ENCODE data around the gene FBXO5.

The FBXO5 gene

GRCh38 chr6:152957796-152958195 is 25.0 kb downstream of the FBXO5 start:
- Histone ChIP-seq H3K9me3 (ENCODE audit: insufficient read depth, low read depth, low read length) (no peaks in the 10 kb centered on the region), H3K79me2 (ENCODE audit: insufficient read depth, low read length) (no peaks in the 10 kb centered on the region), H4K20me1 (ENCODE audit: insufficient read depth, low read length, poor library complexity, severe bottlenecking) (no peaks in the 10 kb centered on the region), H3K4me2 (ENCODE audit: low read depth, low read length, poor library complexity, severe bottlenecking) (no peak overlapping the region), H3K4me3 (ENCODE audit: low read length, poor library complexity, severe bottlenecking) (no peak overlapping the region), H3K4me1 (ENCODE audit: insufficient read depth, low read length, poor library complexity, severe bottlenecking) (no peaks in the 10 kb centered on the region), H2AFZ (ENCODE audit: low read length) (no peak overlapping the region), H3K9ac (ENCODE audit: low read depth, low read length, poor library complexity, severe bottlenecking) (no peak overlapping the region), H3K36me3 (ENCODE audit: insufficient read depth, low read length) (no peaks in the 10 kb centered on the region), H3F3A (ENCODE audit: low read depth) (no peaks in the 10 kb centered on the region), H3K9me2 (replicated peaks; ENCODE audit: low read depth, low read length) (no peaks in the 10 kb centered on the region), H3K27me3 (ENCODE audit: insufficient read depth, low read length, poor library complexity, severe bottlenecking) (no peaks in the 10 kb centered on the region)
- TF ChIP-seq EZH2phosphoT487 (IDR thresholded peaks at IDR 0.05; ENCODE audit: borderline replicate concordance) = no peak
- TF ChIP-seq, protein P1, sequence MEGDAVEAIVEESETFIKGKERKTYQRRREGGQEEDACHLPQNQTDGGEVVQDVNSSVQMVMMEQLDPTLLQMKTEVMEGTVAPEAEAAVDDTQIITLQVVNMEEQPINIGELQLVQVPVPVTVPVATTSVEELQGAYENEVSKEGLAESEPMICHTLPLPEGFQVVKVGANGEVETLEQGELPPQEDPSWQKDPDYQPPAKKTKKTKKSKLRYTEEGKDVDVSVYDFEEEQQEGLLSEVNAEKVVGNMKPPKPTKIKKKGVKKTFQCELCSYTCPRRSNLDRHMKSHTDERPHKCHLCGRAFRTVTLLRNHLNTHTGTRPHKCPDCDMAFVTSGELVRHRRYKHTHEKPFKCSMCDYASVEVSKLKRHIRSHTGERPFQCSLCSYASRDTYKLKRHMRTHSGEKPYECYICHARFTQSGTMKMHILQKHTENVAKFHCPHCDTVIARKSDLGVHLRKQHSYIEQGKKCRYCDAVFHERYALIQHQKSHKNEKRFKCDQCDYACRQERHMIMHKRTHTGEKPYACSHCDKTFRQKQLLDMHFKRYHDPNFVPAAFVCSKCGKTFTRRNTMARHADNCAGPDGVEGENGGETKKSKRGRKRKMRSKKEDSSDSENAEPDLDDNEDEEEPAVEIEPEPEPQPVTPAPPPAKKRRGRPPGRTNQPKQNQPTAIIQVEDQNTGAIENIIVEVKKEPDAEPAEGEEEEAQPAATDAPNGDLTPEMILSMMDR (conservative IDR thresholded peaks at IDR 0.05; ENCODE audit: low read length) = no peak

DNA sequence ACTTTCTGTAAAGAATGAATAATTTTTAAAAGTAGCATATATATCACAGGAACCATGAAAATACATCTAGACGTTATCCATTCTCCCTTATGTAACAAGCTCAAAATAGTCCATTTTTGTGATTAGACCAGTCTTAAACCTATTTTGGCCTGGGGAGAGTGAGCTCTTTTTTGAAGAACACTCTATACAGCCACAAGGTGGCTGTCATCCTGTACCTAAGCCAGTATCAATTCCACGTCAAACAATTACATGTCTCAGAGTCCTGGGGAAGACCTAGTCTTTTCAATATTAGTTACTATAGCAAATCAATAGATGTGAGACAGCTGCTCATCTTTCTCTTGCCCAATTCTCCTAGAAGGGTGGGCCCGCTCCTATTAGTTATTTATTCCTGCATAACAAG is 28.4 kb downstream of the FBXO5 start:
- Histone ChIP-seq H2AFZ (ENCODE audit: low read length) (no peak overlapping the region), H3K9ac (ENCODE audit: low read depth, low read length, poor library complexity, severe bottlenecking) (no peak overlapping the region), H3K4me2 (ENCODE audit: low read depth, low read length, poor library complexity, severe bottlenecking) (no peak overlapping the region), H3K9me2 (replicated peaks; ENCODE audit: low read depth, low read length) (no peaks in the 10 kb centered on the region), H3K4me3 (ENCODE audit: low read length, poor library complexity, severe bottlenecking) (no peak overlapping the region), H3K4me1 (ENCODE audit: insufficient read depth, low read length, poor library complexity, severe bottlenecking) (peaks cover 6% of the 10 kb centered on the region), H3K36me3 (ENCODE audit: insufficient read depth, low read length) (no peaks in the 10 kb centered on the region), H3K79me2 (ENCODE audit: insufficient read depth, low read length) (no peaks in the 10 kb centered on the region), H3K9me3 (ENCODE audit: insufficient read depth, low read depth, low read length) (no peaks in the 10 kb centered on the region), H4K20me1 (ENCODE audit: insufficient read depth, low read length, poor library complexity, severe bottlenecking) (no peaks in the 10 kb centered on the region), H3F3A (ENCODE audit: low read depth) (no peaks in the 10 kb centered on the region), H3K27me3 (ENCODE audit: insufficient read depth, low read length, poor library complexity, severe bottlenecking) (no peaks in the 10 kb centered on the region)
- TF ChIP-seq, protein P1 (conservative IDR thresholded peaks at IDR 0.05; ENCODE audit: low read length) = peak; percentile 36
- no peak for TF ChIP-seq EZH2phosphoT487 (IDR thresholded peaks at IDR 0.05; ENCODE audit: borderline replicate concordance)

DNA sequence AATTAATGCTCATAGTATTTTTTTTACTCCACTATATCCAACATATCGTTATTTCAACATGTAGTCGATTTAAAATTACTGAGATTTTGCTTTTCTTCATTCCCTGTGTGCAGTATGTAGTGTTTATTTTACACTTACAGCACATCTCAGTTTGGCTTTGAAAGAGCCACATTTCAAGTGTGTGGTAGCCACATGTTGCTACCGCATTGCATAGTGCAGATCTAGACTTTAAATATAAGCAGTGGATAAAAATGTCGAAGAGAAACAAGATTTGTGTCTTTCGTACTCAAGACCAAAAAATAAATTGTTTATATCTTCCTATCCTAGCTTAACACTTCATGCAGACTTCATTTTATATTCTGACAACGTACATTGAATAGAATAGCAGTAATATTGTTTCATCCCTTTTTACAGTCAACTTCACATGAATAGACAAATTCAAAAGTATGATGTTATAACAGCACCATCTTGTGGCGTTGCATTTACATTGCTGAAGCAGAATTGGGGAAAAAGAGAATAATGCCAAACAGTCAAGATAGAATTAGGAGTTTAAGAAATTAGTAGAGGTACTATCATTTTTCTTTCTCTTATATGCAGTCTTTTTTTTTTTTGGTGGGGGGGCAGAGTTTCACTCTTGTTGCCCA is 29.9 kb downstream of the FBXO5 start:
- Histone ChIP-seq H3F3A (ENCODE audit: low read depth) (no peaks in the 10 kb centered on the region), H3K27me3 (ENCODE audit: insufficient read depth, low read length, poor library complexity, severe bottlenecking) (no peaks in the 10 kb centered on the region), H3K4me1 (ENCODE audit: insufficient read depth, low read length, poor library complexity, severe bottlenecking) (peaks cover 6% of the 10 kb centered on the region), H3K9me3 (ENCODE audit: insufficient read depth, low read depth, low read length) (no peaks in the 10 kb centered on the region), H4K20me1 (ENCODE audit: insufficient read depth, low read length, poor library complexity, severe bottlenecking) (no peaks in the 10 kb centered on the region), H3K9me2 (replicated peaks; ENCODE audit: low read depth, low read length) (no peaks in the 10 kb centered on the region), H2AFZ (ENCODE audit: low read length) (no peak overlapping the region), H3K9ac (ENCODE audit: low read depth, low read length, poor library complexity, severe bottlenecking) (no peak overlapping the region), H3K79me2 (ENCODE audit: insufficient read depth, low read length) (no peaks in the 10 kb centered on the region), H3K4me2 (ENCODE audit: low read depth, low read length, poor library complexity, severe bottlenecking) (no peak overlapping the region), H3K4me3 (ENCODE audit: low read length, poor library complexity, severe bottlenecking) (no peak overlapping the region), H3K36me3 (ENCODE audit: insufficient read depth, low read length) (no peaks in the 10 kb centered on the region)
- TF ChIP-seq, protein P1 (conservative IDR thresholded peaks at IDR 0.05; ENCODE audit: low read length) = peak; percentile 77
- no peak for TF ChIP-seq EZH2phosphoT487 (IDR thresholded peaks at IDR 0.05; ENCODE audit: borderline replicate concordance)

Data from Loucy (cell line).